RWPE1 (cell line): ENCODE measurements around the gene SELPLG.

Source experiments
- CTCF ChIA-PET: fragments of 350-600 bp; sonication (Branson Sonifier 250); formaldehyde crosslinking; extraction: SDS; loops from one replicate; lab custom pipeline; 2021; lab: Yijun Ruan, JAX
- POLR2A ChIA-PET: fragments of 400-600 bp; formaldehyde crosslinking; extraction: SDS; loops from one replicate; lab custom pipeline; 2020; ENCODE audit warnings: antibody characterized with exemption; ENCODE audit not compliant: low non-redundant PET; lab: Yijun Ruan, JAX
- DNase-seq: peaks from one replicate; pipeline ENCODE4 v3.0.0; 2012; ENCODE audit warnings: low spot score
- H3K27ac ChIP-seq: fragments of 450-650 bp; 2 replicates; pipeline ENCODE4 v1.5.1; 2017
- CTCF ChIP-seq: fragments of 450-650 bp; conservative IDR thresholded peaks from 2 replicates; pipeline ENCODE4 v1.5.1; 2017; ENCODE audit warnings: low read depth, mild to moderate bottlenecking

The SELPLG gene

GRCh38 chr12:108611884-108612415, 21.7 kb downstream of the SELPLG start:
- POLR2A ChIA-PET: interaction anchor here (0.6 kb wide), 1 partner anchor 47 kb away, joined by 3 read pairs; no protein-coding TSS in a partner anchor
- CTCF ChIA-PET: interaction anchor here (0.6 kb wide), 1 partner anchor 816 kb away, joined by 5 read pairs; no protein-coding TSS in a partner anchor
- H3K27ac ChIP-seq: no peak overlapping the region

GRCh38 chr12:108610856-108611605, 22.7 kb downstream of the SELPLG start:
- ChIA-PET POLR2A (no interaction called here), CTCF (interaction anchor here (0.6 kb wide), 1 partner anchor 817 kb away, joined by 5 read pairs; no protein-coding TSS in a partner anchor)
- no peak for DNase-seq
- TF ChIP-seq CTCF: no peak
- H3K27ac ChIP-seq: no peak overlapping the region

More at GRCh38 chr12:108611884-108612415, 21.7 kb downstream of the SELPLG start:
- no peak for TF ChIP-seq CTCF
- DNase-seq: peak; percentile 83

GRCh38 chr12:108610336-108610815, 23.3 kb downstream of the SELPLG start:
- no peak for DNase-seq
- ChIA-PET POLR2A (no interaction called here), CTCF (no interaction called here)
- TF ChIP-seq CTCF: no peak
- no peak overlapping the region for H3K27ac ChIP-seq

GRCh38 chr12:108609537-108610335, 24.0 kb downstream of the SELPLG start:
- CTCF ChIA-PET: interaction anchor here (0.6 kb wide), 1 partner anchor 615 kb away, joined by 4 read pairs; no protein-coding TSS in a partner anchor
- POLR2A ChIA-PET: no interaction called here
- TF ChIP-seq CTCF: no peak
- no peak for DNase-seq
- no peak overlapping the region for H3K27ac ChIP-seq

- TF ChIP-seq CTCF: no peak
- POLR2A ChIA-PET: no interaction called here
- CTCF ChIA-PET: interaction anchor here (1.1 kb wide), 1 partner anchor 9 kb away, joined by 4 read pairs; no protein-coding TSS in a partner anchor
- H3K27ac ChIP-seq: no peak overlapping the region
- DNase-seq: no peak
Observed at GRCh38 chr12:108608616-108609015, 25.1 kb downstream of the SELPLG start.

- POLR2A ChIA-PET: no interaction called here
- CTCF ChIA-PET: interaction anchor here (0.7 to 1.1 kb wide), 2 partner anchors 10 to 19 kb away, joined by 3 to 4 read pairs; no protein-coding TSS in a partner anchor
- no peak for TF ChIP-seq CTCF
- no peak overlapping the region for H3K27ac ChIP-seq
- no peak for DNase-seq
Observed at GRCh38 chr12:108607981-108608600, 25.6 kb downstream of the SELPLG start.
